GM19023 (cell line): Measurements from ENCODE around the gene TRIM72.
"Not testable (repeated sequence)": the region's sequence is repeated elsewhere in the genome, so short reads cannot be mapped to it uniquely, and the experiment has no call there.

Experiments used
- ATAC-seq: cut with Tn5 transposase; IDR thresholded peaks from one replicate; pipeline ENCODE4 v1.9.1; 2021; ENCODE audit warnings: mild to moderate bottlenecking, moderate library complexity; ENCODE audit not compliant: unreplicated experiment

The TRIM72 gene, protein sequence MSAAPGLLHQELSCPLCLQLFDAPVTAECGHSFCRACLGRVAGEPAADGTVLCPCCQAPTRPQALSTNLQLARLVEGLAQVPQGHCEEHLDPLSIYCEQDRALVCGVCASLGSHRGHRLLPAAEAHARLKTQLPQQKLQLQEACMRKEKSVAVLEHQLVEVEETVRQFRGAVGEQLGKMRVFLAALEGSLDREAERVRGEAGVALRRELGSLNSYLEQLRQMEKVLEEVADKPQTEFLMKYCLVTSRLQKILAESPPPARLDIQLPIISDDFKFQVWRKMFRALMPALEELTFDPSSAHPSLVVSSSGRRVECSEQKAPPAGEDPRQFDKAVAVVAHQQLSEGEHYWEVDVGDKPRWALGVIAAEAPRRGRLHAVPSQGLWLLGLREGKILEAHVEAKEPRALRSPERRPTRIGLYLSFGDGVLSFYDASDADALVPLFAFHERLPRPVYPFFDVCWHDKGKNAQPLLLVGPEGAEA

DNA sequence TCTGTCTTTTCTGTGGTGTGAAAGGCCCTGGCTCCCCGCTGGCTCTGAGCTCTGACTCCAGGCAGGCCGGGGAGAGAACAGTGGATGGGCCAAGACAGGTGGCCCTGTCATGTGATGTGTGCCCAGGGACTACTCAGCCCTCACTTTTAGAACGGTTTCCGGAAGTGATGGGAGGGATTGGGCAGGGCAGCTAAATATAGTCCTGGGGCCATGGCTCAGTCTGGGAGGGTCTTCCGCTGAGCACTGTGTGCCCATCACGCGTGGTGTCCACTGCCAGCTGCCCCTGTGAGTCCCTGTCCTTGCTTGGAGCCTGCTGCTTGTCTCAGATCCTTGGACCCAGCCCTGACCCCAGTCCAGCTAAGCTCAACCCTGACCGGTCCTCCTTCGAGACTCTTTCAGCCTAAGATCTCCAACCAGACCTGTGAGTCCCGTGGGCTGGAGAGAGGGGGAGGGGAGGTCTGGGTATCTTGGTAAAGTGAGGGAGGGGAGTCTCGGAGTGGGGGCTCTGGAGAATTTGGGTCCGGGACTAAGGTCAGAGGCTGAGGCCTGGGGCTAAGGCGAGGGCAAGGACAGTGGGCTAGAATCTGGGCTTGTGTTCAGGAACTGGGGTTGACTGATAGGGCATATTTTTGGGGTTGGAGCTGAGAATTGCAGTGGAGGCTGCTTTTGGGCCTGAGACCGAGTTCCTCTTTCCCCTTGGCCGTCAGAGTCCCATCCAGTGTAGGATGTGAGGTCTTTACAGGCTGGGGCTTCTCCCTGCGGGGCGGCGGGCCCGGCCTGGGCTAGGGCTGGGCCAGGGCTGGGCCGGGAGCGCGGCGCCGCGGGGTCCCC lies at the start of gene TRIM72:
Gene TRIM72, plus strand, starts transcription at position 243 of the 831 bp plus-strand sequence. CDS start 620 bp downstream, outside the sequence.
- ATAC-seq = no peak

DNA sequence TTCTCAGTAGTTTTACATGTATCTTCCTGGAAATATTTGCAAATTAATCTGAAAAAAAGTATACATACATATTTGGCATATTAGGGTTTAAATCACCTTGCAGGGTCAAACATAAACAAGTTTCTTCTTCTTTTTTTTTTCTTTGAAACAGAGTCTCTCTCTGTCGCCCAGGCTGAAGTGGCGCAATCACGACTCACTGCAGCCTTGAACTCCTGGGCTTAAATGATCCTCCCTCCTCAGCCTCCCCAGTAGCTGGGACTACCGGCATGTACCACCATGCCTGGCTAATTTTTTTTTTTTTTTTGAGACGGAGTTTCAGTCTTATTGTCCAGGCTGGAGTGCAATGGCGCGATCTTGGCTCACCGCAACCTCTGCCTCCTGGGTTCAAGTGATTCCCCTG lies 46.6 kb upstream of the TRIM72 start:
- ATAC-seq = no peak

DNA sequence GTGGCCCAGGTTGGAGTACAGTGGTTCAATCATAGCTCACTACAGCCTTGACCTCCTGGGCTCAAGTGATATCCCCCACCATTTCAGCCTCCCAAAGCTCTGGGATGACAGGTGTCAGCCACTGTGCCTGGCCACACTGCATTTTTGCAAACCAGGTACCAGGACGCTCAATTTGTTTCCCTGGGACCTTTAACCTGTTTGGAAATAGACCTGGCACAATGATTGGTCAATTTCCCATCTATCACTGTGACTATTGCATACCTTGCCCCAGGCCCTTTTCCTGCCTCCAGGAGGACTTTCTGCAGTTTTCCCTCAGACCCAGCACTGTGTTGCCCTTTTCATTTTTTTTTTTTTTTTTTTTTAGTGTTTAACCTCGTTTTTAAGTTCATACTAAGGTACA lies 45.1 kb upstream of the TRIM72 start:
- no peak for ATAC-seq

DNA sequence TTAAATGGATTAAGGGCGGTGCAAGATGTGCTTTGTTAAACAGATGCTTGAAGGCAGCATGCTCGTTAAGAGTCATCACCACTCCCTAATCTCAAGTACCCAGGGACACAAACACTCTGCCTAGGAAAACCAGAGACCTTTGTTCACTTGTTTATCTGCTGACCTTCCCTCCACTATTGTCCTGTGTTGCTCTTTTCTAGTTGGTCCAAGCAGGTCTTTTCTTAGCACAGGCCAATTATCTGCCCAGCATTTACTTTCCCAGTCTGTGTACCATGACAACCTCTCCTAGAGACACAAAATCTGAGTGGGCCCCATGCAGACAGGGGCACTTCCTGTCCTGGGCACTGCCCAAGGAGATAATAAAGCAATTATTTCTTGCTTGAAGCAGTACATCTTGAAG lies 43.9 kb upstream of the TRIM72 start:
- not testable (repeated sequence) for ATAC-seq

DNA sequence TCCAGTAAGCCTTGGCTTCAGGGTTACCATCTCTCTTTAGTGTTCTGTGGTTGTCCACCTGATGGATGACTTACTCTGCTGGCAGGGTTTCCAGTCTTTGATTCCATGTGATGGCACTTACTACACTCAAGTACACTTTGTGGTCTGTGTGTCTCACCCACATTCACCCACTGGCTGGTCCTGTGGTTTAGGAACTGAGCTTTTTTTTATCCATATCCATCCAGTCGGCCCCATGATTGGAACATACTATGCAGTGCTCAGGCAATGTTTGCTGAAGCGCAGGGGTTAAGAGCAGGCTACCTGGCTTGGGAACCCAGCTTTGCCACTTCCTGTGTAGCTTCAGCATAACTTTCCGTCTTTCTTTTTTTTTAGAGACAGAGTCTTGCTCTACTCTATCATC lies 36.8 kb upstream of the TRIM72 start:
- ATAC-seq = no peak

DNA sequence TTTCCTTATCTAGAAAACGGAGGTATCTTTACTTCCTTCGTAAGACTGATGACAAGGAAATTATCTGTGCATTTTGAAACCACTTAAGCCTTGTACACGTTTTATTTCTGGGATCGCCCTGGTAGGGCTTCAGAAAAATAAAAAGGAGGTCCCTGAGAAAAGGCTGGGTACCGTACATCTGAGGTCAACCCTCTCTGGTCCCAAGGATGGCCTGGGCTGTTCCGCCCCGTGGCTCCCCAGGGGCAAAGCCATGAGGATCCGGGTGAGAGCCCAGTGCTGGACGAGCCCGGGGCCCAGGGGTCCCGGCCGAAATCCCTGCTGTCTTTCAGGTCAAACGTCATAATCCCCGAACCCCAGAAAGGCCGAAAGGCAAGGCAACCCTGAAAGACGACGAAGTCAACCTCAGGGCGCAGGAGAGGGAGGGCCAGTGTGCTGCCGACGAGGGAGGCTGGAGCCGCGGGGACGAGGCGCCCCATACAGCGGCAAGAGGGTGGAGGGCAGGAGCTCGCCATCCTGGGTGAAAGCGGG lies 34.6 kb upstream of the TRIM72 start:
- peak; percentile 0 for ATAC-seq

DNA sequence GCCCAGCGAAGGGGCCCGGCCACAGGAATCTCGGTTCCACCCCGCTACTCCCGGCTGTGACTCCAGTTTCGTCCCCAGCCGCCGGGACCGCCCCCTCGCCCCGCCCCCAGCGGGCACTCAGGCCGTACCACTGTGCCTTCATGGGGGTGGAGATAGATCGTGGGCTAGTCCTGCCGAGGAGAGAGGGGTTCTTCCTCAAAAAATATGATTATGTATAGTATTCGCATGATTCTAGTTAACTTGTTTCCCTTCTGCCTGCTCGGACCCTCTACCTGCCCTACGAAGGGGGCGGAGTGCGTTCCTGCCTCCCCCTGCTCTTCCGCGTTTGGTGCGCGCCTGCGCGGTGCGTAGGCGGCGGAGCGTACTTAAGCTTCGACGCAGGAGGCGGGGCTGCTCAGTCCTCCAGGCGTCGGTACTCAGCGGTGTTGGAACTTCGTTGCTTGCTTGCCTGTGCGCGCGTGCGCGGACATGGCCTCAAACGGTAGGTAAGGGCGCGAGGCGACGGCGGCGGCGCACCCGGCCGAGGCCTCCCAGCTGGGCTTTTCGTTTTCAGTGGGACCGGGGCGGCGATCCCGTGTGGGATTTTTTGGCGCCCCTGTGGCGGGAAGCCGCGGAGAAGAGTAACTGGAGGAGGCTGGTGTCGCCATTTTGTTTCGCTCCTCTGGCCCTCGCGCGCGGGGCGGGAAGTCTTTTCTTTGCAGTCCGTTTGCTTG lies 34.0 kb upstream of the TRIM72 start, which contains the start of gene FUS:
Gene FUS, plus strand, starts transcription at position 393 of the 713 bp plus-strand sequence. Its CDS starts 76 bp downstream, at position 469.
- peak; percentile 59 for ATAC-seq

DNA sequence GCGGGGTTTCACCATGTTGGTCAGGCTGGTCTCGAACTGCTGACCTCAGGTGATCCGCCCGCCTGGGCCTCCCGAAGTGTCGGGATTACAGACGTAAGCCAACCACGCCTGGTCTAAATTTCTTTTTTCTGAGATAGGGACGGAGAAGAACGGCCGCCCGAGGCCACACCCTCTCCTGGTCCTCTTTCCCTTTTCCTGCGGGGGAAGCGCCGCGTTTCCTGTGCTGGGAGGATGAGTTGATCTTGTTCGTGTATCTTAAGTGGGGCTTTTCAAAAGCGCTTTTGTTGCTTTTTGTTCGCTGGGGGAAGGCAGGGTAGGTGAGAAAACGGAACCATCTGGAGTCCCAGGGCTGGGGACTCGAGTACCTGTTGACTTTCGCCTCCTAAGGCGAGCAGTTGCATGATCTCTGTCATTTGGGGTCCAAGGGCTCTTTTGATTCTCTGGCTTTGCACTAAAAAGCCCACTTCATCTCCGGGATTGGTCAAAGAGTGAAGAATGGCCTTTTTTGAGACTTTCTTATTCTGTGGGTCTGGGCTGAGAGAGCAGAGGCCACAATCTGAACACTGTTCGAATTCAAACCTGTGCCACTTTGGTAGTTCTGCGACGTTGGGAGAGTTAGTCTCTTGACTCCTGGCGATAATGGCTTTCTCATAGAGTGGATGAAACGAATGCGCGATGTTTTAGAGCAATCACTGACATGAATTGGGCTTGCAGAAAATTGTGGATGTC lies 32.7 kb upstream of the TRIM72 start:
- ATAC-seq = no peak

DNA sequence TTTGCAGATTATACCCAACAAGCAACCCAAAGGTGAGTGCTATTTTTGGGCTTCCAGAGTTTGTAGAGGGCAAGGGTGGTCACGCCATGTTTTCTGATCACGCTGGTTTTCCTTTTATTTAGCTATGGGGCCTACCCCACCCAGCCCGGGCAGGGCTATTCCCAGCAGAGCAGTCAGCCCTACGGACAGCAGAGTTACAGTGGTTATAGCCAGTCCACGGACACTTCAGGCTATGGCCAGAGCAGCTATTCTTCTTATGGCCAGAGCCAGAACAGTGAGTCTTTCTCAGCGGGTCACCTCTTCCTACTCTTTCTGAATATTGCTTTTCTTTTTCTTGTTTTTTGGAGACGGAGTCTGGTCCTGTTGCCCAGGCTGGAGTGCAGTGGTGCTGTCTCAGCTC lies 31.5 kb upstream of the TRIM72 start:
- ATAC-seq = no peak

DNA sequence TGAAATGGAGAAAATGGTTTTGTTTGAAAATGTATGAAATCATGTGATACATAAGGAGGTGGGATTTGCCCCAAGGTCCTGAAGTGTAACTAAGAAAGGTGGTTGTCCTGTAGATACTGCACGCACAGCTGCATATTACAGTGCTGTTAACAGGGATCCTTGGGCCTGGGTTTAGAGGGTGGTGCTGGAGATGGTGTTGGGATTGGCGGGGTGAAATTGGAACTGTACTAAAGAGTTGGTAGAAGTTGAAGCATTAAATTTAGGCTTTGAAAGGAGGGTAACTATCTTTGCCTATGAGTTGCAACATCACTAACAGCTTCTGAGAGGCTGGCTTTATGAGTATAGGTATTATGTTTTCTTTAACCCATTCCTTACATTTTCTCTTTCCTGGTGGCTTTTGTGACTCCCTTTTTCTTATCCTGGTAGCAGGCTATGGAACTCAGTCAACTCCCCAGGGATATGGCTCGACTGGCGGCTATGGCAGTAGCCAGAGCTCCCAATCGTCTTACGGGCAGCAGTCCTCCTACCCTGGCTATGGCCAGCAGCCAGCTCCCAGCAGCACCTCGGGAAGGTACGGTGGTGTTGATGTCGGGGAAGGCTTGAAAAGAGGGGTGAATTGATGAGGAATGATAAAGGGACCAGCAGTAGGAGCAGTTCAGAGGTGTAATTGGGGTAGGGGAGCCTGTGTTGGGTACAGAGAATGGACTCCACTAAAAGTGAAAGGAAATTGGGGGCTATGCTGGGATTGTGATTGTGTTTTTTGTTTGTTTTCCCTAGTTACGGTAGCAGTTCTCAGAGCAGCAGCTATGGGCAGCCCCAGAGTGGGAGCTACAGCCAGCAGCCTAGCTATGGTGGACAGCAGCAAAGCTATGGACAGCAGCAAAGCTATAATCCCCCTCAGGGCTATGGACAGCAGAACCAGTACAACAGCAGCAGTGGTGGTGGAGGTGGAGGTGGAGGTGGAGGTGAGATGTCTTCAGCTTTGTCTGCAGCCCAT lies 30.2 kb upstream of the TRIM72 start:
- no peak for ATAC-seq

DNA sequence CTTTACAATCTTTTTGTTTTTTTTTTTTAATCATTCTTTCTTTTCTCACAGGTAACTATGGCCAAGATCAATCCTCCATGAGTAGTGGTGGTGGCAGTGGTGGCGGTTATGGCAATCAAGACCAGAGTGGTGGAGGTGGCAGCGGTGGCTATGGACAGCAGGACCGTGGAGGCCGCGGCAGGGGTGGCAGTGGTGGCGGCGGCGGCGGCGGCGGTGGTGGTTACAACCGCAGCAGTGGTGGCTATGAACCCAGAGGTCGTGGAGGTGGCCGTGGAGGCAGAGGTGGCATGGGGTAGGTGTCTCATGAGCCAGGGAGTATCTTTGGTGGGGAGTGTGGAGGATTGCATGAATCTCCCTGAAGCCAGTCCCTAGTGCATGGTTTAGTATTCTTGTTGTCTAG lies 29.0 kb upstream of the TRIM72 start:
- no peak for ATAC-seq

DNA sequence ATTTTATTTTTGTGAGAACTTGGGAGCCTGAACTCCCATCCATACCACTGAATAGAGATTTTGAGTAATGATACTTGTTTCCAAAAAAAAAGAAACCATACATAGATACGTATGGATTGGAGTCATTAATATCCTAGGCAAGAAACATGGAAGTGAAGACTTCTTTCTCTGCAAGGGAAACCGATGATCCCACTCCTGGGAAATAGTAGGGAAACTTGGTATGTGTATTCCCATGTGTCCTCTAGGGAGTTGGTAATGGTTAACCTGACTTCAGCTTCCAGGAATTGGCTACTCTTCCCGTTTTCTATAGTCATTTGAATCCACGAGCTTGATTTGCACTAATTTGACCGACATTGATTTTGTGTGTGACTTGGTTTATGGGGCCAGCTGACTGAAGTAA lies 28.6 kb upstream of the TRIM72 start:
- no peak for ATAC-seq

DNA sequence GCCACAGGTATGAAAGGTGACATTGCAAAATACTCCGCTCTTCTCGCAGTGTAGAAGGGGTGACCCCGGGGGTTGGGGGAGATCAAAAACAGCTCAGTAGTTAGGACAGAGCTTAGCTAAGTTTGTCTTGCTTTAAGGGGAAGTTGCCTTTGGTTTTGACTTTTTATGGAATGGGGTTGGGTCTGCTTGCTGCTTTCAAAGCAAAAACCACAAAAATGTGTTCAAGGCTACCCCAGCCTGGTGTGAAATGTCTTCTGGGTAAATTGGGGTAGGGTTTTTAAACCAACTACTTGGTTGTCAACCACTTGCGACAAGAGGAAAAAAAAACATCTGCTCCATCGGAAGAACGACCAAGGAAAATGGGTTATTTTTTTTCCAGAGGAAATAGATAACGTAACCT lies 27.7 kb upstream of the TRIM72 start:
- ATAC-seq = no peak

DNA sequence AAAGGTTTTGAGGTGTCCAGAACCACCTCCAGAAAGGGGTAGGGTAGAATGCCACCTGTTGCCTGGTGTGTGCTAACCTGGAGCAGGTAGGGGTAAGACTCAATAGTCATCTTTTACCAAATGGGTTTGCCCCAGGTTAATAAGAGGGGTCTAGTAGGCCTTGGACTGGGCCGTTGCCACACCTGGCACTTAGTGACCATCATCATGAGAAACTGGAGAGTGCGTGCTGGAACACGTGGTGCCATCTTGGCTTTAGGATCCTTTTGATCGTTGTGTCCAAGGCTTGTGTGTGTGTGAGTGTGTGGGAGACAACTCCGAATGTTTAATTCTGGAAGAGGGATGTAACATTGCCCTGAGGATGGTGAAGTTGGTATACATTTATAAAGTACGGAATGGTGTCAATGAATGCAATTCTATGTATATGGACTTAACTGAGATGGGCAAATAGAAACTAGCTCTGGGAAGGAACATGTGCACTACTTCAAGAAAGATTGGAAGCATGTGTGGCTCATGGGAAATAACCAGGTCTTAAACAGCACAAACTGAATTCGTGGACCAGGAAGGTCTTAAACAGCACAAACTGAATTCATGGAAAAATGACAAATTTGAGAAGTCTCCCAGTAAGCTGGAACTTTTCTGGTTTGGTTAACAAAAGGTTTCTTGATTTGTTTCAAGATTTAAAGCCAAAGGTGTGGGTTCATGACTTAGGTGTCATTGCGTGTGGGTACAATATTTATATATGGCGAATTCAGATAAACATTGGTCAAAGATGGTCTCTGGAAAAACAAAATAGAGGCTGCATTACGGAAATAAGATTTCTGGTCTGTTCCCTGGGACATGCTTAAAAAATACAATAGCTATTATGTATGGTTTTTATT lies 26.8 kb upstream of the TRIM72 start:
- ATAC-seq = no peak

DNA sequence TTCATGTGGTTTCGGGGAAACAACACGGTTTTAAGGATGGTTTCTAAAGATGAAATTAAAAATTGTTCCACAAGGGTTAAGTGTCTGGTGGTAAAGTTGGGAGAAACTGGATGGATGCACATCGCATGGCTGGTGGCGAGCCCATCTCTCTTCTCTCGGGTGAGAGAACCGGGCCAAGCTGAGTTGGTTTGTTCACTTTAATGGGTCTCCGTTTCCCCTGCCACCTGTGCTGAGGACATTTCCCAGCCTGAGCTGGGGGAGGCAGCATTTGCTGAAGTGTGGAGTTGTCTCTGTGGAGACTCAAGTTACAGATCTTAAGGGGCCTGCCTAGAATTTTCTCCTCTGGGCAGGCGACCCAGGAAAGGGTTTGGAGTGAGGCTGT lies 26.1 kb upstream of the TRIM72 start:
- ATAC-seq = no peak

DNA sequence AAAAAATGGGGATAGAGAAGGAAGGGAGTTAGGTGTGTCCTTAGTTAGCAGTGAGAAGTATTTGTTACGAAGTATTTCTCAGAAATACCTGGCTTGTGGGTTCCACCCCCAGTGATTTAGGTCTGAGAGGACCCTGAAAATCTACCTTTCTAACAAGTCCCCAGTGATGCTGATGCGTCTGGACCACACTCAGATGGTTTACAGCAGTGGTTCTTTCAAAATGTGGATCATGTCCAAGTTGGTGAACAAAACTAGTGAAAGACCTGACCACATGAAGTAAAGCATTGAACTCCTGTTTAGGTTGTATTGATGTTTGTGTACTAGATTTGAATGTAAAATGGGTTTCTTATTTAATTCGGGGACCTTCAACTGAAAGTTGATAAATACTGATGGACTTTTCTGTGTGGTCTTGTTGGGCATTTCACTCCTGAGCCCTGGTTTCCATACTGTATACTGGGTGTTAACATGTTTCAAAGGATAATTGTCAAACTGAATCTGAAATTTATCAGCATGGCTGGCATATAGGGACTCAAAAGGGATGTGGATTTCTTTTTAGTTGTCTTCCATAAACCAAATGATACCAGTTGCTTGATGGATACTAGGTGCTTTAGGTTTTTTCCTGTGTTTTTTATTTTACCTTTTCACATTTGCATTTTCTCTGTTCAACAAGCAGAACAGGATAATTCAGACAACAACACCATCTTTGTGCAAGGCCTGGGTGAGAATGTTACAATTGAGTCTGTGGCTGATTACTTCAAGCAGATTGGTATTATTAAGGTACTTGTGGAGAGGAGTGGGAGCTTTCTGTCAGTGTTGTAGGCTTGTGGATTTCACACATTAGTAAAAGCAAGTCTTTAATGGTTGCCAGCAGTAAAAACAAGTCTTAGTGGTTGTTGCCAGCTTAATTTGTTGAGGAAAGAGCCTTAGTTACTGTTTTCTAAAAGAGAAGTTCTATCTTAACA lies 25.2 kb upstream of the TRIM72 start:
- ATAC-seq = no peak

DNA sequence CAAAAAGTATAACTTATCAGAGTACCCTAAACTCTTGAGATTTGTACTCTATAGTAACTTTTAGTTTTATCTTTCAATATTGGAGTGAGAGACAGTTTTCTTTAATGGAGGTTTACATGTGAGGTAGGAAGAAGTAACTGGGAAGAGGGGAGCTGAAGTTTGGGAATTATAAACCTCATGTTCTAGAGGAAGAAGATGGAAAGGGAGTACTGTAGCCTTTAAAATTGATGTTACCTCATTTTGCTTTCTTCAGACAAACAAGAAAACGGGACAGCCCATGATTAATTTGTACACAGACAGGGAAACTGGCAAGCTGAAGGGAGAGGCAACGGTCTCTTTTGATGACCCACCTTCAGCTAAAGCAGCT lies 24.5 kb upstream of the TRIM72 start:
- ATAC-seq = no peak
